ENCODE results near the gene CFAP77. TPM values are rescaled to one million over a fixed set of nuclear protein-coding genes. Genes with fewer than 3 reads are reported as not detected.

The CFAP77 gene
- total and polyA plus RNA-seq, 2 donors from 2014 or later, result 0.50 TPM; not detected in 1

DNA sequence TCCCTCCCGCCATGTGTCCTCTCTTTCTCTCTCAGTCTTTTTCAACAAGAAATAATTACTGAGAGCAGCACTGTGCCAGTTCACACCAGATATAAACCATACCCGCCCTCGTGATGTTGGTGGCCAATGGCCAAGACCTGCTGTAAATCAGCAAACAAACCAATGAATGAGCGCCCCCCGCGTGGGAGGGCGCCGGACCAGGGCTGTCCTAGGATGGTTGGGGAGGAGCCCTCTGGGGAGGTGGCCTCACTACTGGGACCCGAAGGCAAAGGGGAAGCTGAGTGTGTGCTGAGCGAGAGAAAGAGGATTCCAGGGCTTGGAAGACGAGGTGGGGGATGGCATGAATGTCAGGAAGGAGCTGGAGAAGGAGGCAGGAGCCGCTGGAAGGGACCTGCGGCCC, 121.2 kb downstream of the CFAP77 start:
- Histone ChIP-seq H3K4me3 (ENCODE audit: low read length in 3 of 3) (no peak overlapping the region), H3K9me3 (ENCODE audit: control insufficient read depth in 2 of 3, insufficient read depth in 1 of 3, low read length in 3 of 3) (peaks cover 0 to 4% (median 0%) of the 10 kb centered on the region in 3 donors), H3K27me3 (ENCODE audit: control insufficient read depth, insufficient read depth, low read length) (no peaks in the 10 kb centered on the region), H3K36me3 (ENCODE audit: control insufficient read depth in 2 of 3, insufficient read depth in 3 of 3, low read length in 3 of 3) (no peaks in the 10 kb centered on the region), H3K9ac (ENCODE audit: low read length in 3 of 3) (no peak overlapping the region), H3K4me1 (ENCODE audit: control insufficient read depth in 2 of 3, insufficient read depth in 2 of 3, low read depth in 1 of 3, low read length in 3 of 3) (no peaks in the 10 kb centered on the region), H3K27ac (ENCODE audit: low read depth in 2 of 2, low read length in 2 of 2) (no peak overlapping the region)
- no peak for TF ChIP-seq CTCF (IDR thresholded peaks at IDR 0.05; ENCODE audit: borderline replicate concordance, extremely low read depth, insufficient read depth)
- no peak for FAIRE-seq
- DNase-seq, result peak in 4 of 5 donors; percentile 67 to 80 (median 77)
- intact Hi-C loops (cut with DNase I), result no loop called here

- Histone ChIP-seq H3K27ac (ENCODE audit: low read depth in 2 of 2, low read length in 2 of 2) (no peak overlapping the region), H3K36me3 (ENCODE audit: control insufficient read depth in 2 of 3, insufficient read depth in 3 of 3, low read length in 3 of 3) (no peaks in the 10 kb centered on the region), H3K9ac (ENCODE audit: low read length in 3 of 3) (no peak overlapping the region), H3K4me1 (ENCODE audit: control insufficient read depth in 2 of 3, insufficient read depth in 2 of 3, low read depth in 1 of 3, low read length in 3 of 3) (no peaks in the 10 kb centered on the region), H3K27me3 (ENCODE audit: control insufficient read depth, insufficient read depth, low read length) (no peaks in the 10 kb centered on the region), H3K4me3 (ENCODE audit: low read length in 3 of 3) (no peak overlapping the region), H3K9me3 (ENCODE audit: control insufficient read depth in 2 of 3, insufficient read depth in 1 of 3, low read length in 3 of 3) (peaks cover 0 to 4% (median 0%) of the 10 kb centered on the region in 3 donors)
- no peak for FAIRE-seq
- no peak for TF ChIP-seq CTCF (IDR thresholded peaks at IDR 0.05; ENCODE audit: borderline replicate concordance, extremely low read depth, insufficient read depth)
- DNase-seq, result no peak
- intact Hi-C loops (cut with DNase I), result no loop called here
These were observed 121.9 kb downstream of the CFAP77 start for GRCh38 chr9:132531710-132532570.

GRCh38 chr9:132534832-132535231, 124.8 kb downstream of the CFAP77 start:
- Histone ChIP-seq H3K9me3 (ENCODE audit: control insufficient read depth in 2 of 3, insufficient read depth in 1 of 3, low read length in 3 of 3) (peaks cover 0 to 4% (median 0%) of the 10 kb centered on the region in 3 donors), H3K27ac (ENCODE audit: low read depth in 2 of 2, low read length in 2 of 2) (no peak overlapping the region), H3K27me3 (ENCODE audit: control insufficient read depth, insufficient read depth, low read length) (no peaks in the 10 kb centered on the region), H3K9ac (ENCODE audit: low read length in 3 of 3) (no peak overlapping the region), H3K4me3 (ENCODE audit: low read length in 3 of 3) (no peak overlapping the region), H3K36me3 (ENCODE audit: control insufficient read depth in 2 of 3, insufficient read depth in 3 of 3, low read length in 3 of 3) (no peaks in the 10 kb centered on the region), H3K4me1 (ENCODE audit: control insufficient read depth in 2 of 3, insufficient read depth in 2 of 3, low read depth in 1 of 3, low read length in 3 of 3) (no peaks in the 10 kb centered on the region)
- FAIRE-seq (no peak), DNase-seq (no peak)
- intact Hi-C loops (cut with DNase I), result no loop called here
- no peak for TF ChIP-seq CTCF (IDR thresholded peaks at IDR 0.05; ENCODE audit: borderline replicate concordance, extremely low read depth, insufficient read depth)
